ENCODE data around the gene CGN. TPM values are rescaled to one million over a fixed set of nuclear protein-coding genes. Genes with fewer than 3 reads are reported as not detected.

CGN gene
- total and polyA plus RNA-seq, 5 donors from 2014 or later, result 0.37 to 1.2 (median 0.37) TPM; not detected in 2

GRCh38 chr1:151529211-151529702, 18.1 kb downstream of the CGN start:
- H3K36me3 ChIP-seq (ENCODE audit: control insufficient read depth, insufficient read depth, low read length), result no peaks in the 10 kb centered on the region
- DNase-seq, result no peak
- no peaks in the 10 kb centered on the region for H3K9me3 ChIP-seq (ENCODE audit: control insufficient read depth in 2 of 2, low read length in 2 of 2)
- no peaks in the 10 kb centered on the region for H3K27me3 ChIP-seq (ENCODE audit: control insufficient read depth, insufficient read depth, low read length)
- no peaks in the 10 kb centered on the region for H3K4me1 Mint-ChIP-seq
- H3K27me3 Mint-ChIP-seq, result peaks cover 5% of the 10 kb centered on the region
- ATAC-seq (ENCODE audit: low read depth in 2 of 2), result no peak
- H3K4me3 ChIP-seq (ENCODE audit: low read depth, low read length), result no peak overlapping the region
- H3K27ac Mint-ChIP-seq, result no peak overlapping the region
- H3K4me1 ChIP-seq (ENCODE audit: control insufficient read depth, insufficient read depth, low read length, poor library complexity, severe bottlenecking), result no peaks in the 10 kb centered on the region
- H3K9me3 Mint-ChIP-seq, result no peaks in the 10 kb centered on the region
- H3K36me3 Mint-ChIP-seq, result peaks cover 3% of the 10 kb centered on the region
- H3K4me3 Mint-ChIP-seq, result no peak overlapping the region
- H3K27ac ChIP-seq (ENCODE audit: insufficient read depth, low read length, poor library complexity, severe bottlenecking), result no peak overlapping the region

GRCh38 chr1:151529781-151530180, 18.6 kb downstream of the CGN start:
- Histone ChIP-seq H3K36me3 (ENCODE audit: control insufficient read depth, insufficient read depth, low read length) (no peaks in the 10 kb centered on the region), H3K27me3 (ENCODE audit: control insufficient read depth, insufficient read depth, low read length) (no peaks in the 10 kb centered on the region), H3K9me3 (ENCODE audit: control insufficient read depth in 2 of 2, low read length in 2 of 2) (no peaks in the 10 kb centered on the region), H3K4me3 (ENCODE audit: low read depth, low read length) (no peak overlapping the region), H3K27ac (ENCODE audit: insufficient read depth, low read length, poor library complexity, severe bottlenecking) (no peak overlapping the region), H3K4me1 (ENCODE audit: control insufficient read depth, insufficient read depth, low read length, poor library complexity, severe bottlenecking) (no peaks in the 10 kb centered on the region)
- H3K27me3 Mint-ChIP-seq, result peaks cover 5% of the 10 kb centered on the region
- no peaks in the 10 kb centered on the region for H3K9me3 Mint-ChIP-seq
- no peak for DNase-seq
- no peak overlapping the region for H3K27ac Mint-ChIP-seq
- H3K4me1 Mint-ChIP-seq, result no peaks in the 10 kb centered on the region
- H3K4me3 Mint-ChIP-seq, result no peak overlapping the region
- ATAC-seq (ENCODE audit: low read depth in 2 of 2), result no peak
- peaks cover 3% of the 10 kb centered on the region for H3K36me3 Mint-ChIP-seq

GRCh38 chr1:151530461-151530860, 19.3 kb downstream of the CGN start:
- H3K27ac Mint-ChIP-seq, result no peak overlapping the region
- no peaks in the 10 kb centered on the region for H3K9me3 Mint-ChIP-seq
- Histone ChIP-seq H3K9me3 (ENCODE audit: control insufficient read depth in 2 of 2, low read length in 2 of 2) (no peaks in the 10 kb centered on the region), H3K27me3 (ENCODE audit: control insufficient read depth, insufficient read depth, low read length) (no peaks in the 10 kb centered on the region), H3K27ac (ENCODE audit: insufficient read depth, low read length, poor library complexity, severe bottlenecking) (no peak overlapping the region), H3K4me3 (ENCODE audit: low read depth, low read length) (no peak overlapping the region), H3K36me3 (ENCODE audit: control insufficient read depth, insufficient read depth, low read length) (no peaks in the 10 kb centered on the region), H3K4me1 (ENCODE audit: control insufficient read depth, insufficient read depth, low read length, poor library complexity, severe bottlenecking) (no peaks in the 10 kb centered on the region)
- peaks cover 5% of the 10 kb centered on the region for H3K27me3 Mint-ChIP-seq
- ATAC-seq (ENCODE audit: low read depth in 2 of 2), result no peak
- no peak overlapping the region for H3K4me3 Mint-ChIP-seq
- H3K4me1 Mint-ChIP-seq, result no peaks in the 10 kb centered on the region
- DNase-seq, result no peak
- H3K36me3 Mint-ChIP-seq, result peaks cover 3% of the 10 kb centered on the region

- no peak overlapping the region for H3K4me3 Mint-ChIP-seq
- no peak for ATAC-seq (ENCODE audit: low read depth in 2 of 2)
- peaks cover 3% of the 10 kb centered on the region for H3K36me3 Mint-ChIP-seq
- H3K9me3 Mint-ChIP-seq, result no peaks in the 10 kb centered on the region
- H3K27ac ChIP-seq (ENCODE audit: insufficient read depth, low read length, poor library complexity, severe bottlenecking), result no peak overlapping the region
- H3K4me1 ChIP-seq (ENCODE audit: control insufficient read depth, insufficient read depth, low read length, poor library complexity, severe bottlenecking), result no peaks in the 10 kb centered on the region
- H3K4me1 Mint-ChIP-seq, result no peaks in the 10 kb centered on the region
- no peaks in the 10 kb centered on the region for H3K27me3 ChIP-seq (ENCODE audit: control insufficient read depth, insufficient read depth, low read length)
- H3K4me3 ChIP-seq (ENCODE audit: low read depth, low read length), result no peak overlapping the region
- H3K9me3 ChIP-seq (ENCODE audit: control insufficient read depth in 2 of 2, low read length in 2 of 2), result no peaks in the 10 kb centered on the region
- H3K36me3 ChIP-seq (ENCODE audit: control insufficient read depth, insufficient read depth, low read length), result no peaks in the 10 kb centered on the region
- H3K27me3 Mint-ChIP-seq, result peaks cover 5% of the 10 kb centered on the region
- no peak overlapping the region for H3K27ac Mint-ChIP-seq
- DNase-seq, result no peak
Measured at GRCh38 chr1:151533870-151534269, 22.7 kb downstream of the CGN start.

GRCh38 chr1:151534662-151535278, 23.6 kb downstream of the CGN start:
- Mint-ChIP-seq H3K36me3 (peaks cover 3% of the 10 kb centered on the region), H3K4me1 (peaks cover 0 to 7% (median 4%) of the 10 kb centered on the region in 4 donors), H3K27me3 (peaks cover 3% of the 10 kb centered on the region), H3K9me3 (no peaks in the 10 kb centered on the region), H3K27ac (no peak overlapping the region), H3K4me3 (no peak overlapping the region)
- Histone ChIP-seq H3K9me3 (ENCODE audit: control insufficient read depth in 2 of 2, low read length in 2 of 2) (no peaks in the 10 kb centered on the region), H3K27me3 (ENCODE audit: control insufficient read depth, insufficient read depth, low read length) (no peaks in the 10 kb centered on the region), H3K27ac (ENCODE audit: insufficient read depth, low read length, poor library complexity, severe bottlenecking) (no peak overlapping the region), H3K4me1 (ENCODE audit: control insufficient read depth, insufficient read depth, low read length, poor library complexity, severe bottlenecking) (peaks cover 7% of the 10 kb centered on the region), H3K4me3 (ENCODE audit: low read depth, low read length) (no peak overlapping the region), H3K36me3 (ENCODE audit: control insufficient read depth, insufficient read depth, low read length) (no peaks in the 10 kb centered on the region)
- ATAC-seq (ENCODE audit: low read depth in 2 of 2) (peak; percentile 72 to 80), DNase-seq (peak; percentile 56 to 75 (median 70))

GRCh38 chr1:151535326-151536271, 24.4 kb downstream of the CGN start:
- Histone ChIP-seq H3K4me1 (ENCODE audit: control insufficient read depth, insufficient read depth, low read length, poor library complexity, severe bottlenecking) (peaks cover 12% of the 10 kb centered on the region), H3K27me3 (ENCODE audit: control insufficient read depth, insufficient read depth, low read length) (no peaks in the 10 kb centered on the region), H3K9me3 (ENCODE audit: control insufficient read depth in 2 of 2, low read length in 2 of 2) (no peaks in the 10 kb centered on the region), H3K27ac (ENCODE audit: insufficient read depth, low read length, poor library complexity, severe bottlenecking) (no peak overlapping the region), H3K36me3 (ENCODE audit: control insufficient read depth, insufficient read depth, low read length) (no peaks in the 10 kb centered on the region), H3K4me3 (ENCODE audit: low read depth, low read length) (no peak overlapping the region)
- ATAC-seq (ENCODE audit: low read depth in 2 of 2) (no peak), DNase-seq (no peak)
- Mint-ChIP-seq H3K4me1 (peaks cover 0 to 14% (median 8%) of the 10 kb centered on the region in 4 donors), H3K27me3 (no peaks in the 10 kb centered on the region), H3K36me3 (peaks cover 3% of the 10 kb centered on the region), H3K4me3 (no peak overlapping the region), H3K9me3 (peaks cover 0 to 1% (median 0%) of the 10 kb centered on the region in 7 donors), H3K27ac (no peak overlapping the region)

- Histone ChIP-seq H3K4me1 (ENCODE audit: control insufficient read depth, insufficient read depth, low read length, poor library complexity, severe bottlenecking) (peaks cover 21% of the 10 kb centered on the region), H3K36me3 (ENCODE audit: control insufficient read depth, insufficient read depth, low read length) (no peaks in the 10 kb centered on the region), H3K27ac (ENCODE audit: insufficient read depth, low read length, poor library complexity, severe bottlenecking) (no peak overlapping the region), H3K9me3 (ENCODE audit: control insufficient read depth in 2 of 2, low read length in 2 of 2) (no peaks in the 10 kb centered on the region), H3K27me3 (ENCODE audit: control insufficient read depth, insufficient read depth, low read length) (peaks cover 3% of the 10 kb centered on the region), H3K4me3 (ENCODE audit: low read depth, low read length) (no peak overlapping the region)
- peak overlapping the region in 1 of 3 donors; percentile 21 for H3K27ac Mint-ChIP-seq
- ATAC-seq (ENCODE audit: low read depth in 2 of 2), result no peak
- H3K4me3 Mint-ChIP-seq, result peak overlapping the region in 1 of 4 donors; percentile 45
- no peak for DNase-seq
- H3K27me3 Mint-ChIP-seq, result no peaks in the 10 kb centered on the region
- peaks cover 0 to 1% (median 0%) of the 10 kb centered on the region in 7 donors for H3K9me3 Mint-ChIP-seq
- H3K36me3 Mint-ChIP-seq, result peaks cover 3% of the 10 kb centered on the region
- H3K4me1 Mint-ChIP-seq, result peaks cover 5 to 21% (median 13%) of the 10 kb centered on the region in 4 donors
Measured at GRCh38 chr1:151536499-151536898, 25.3 kb downstream of the CGN start.

Measured in CD4-positive, CD25-positive, alpha-beta regulatory T cell (primary cell).